ENCODE measurements around the gene CDH22. TPM values are rescaled to one million over a fixed set of nuclear protein-coding genes. Genes with fewer than 3 reads are reported as not detected.

Gene CDH22
- total and polyA plus RNA-seq, 2 experiments from 2014 or later = 0.08 to 0.10 TPM

GRCh38 chr20:46249671-46250070 is 58.6 kb downstream of the CDH22 start (continued):
- TF ChIP-seq ZNF462 (CRISPR knock-in tag; IDR thresholded peaks at IDR 0.05) (no peak), EZH2phosphoT487 (IDR thresholded peaks at IDR 0.05; ENCODE audit: unreplicated experiment) (no peak), STAT1 (IDR thresholded peaks at IDR 0.05; ENCODE audit: unreplicated experiment) (no peak), EZH2 (IDR thresholded peaks at IDR 0.05; ENCODE audit: low read depth, unreplicated experiment) (no peak), CTCF (conservative IDR thresholded peaks at IDR 0.05; ENCODE audit: low read depth in 2 of 2) (no peak), CREB1 (CRISPR knock-in tag; IDR thresholded peaks at IDR 0.05; ENCODE audit: low read depth) (no peak), POLR2AphosphoS5 (IDR thresholded peaks at IDR 0.05; ENCODE audit: low read depth) (no peak), REST (IDR thresholded peaks at IDR 0.05; ENCODE audit: unreplicated experiment) (no peak), NANOG (IDR thresholded peaks at IDR 0.05; ENCODE audit: borderline replicate concordance) (no peak), JUNB (IDR thresholded peaks at IDR 0.05; ENCODE audit: unreplicated experiment) (no peak), ZNF114 (CRISPR knock-in tag; IDR thresholded peaks at IDR 0.05) (no peak)

All from GM23338 (cell line).